HG02938 (cell line): ENCODE data around the gene PABPC1L.

ENCODE experiments used
- ATAC-seq: cut with Tn5 transposase; IDR thresholded peaks from one replicate; pipeline ENCODE4 v1.9.1; 2021; ENCODE audit warnings: mild to moderate bottlenecking, moderate library complexity; ENCODE audit not compliant: unreplicated experiment

Gene PABPC1L

DNA sequence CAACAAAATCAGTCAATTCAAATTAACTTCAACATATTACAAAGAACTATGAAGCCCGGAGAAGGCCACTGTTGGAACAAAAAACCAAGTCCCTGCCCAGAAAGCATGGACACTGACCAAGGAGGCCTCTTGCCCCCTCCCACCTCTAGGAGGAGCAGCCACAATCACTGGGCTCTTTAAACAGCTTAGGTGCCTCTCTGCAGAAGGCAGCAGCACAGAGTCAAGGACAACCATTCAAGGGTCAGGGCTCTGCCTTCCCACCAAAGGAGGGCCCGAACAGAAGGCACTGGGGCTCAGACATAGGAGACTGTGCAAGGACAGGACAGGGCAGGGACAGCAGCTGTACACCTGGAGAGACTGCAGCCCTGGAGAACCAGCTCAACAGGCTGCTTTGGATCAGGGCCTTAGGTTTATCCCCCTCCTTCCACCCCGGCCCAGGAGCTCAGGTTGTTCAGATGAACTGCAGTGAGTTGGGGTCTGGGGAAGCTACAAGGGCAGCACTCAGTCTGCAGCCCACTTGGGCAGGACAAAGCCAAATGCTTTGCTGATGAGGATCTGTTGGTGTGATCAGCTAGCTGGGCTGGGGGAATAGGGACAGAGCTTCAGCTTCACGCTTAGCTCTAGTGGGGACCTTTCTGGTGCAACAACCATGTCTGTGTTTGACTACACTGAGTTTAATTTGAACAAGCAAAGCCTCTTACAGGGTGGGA is 32.6 kb downstream of the PABPC1L start:
- no peak for ATAC-seq

DNA sequence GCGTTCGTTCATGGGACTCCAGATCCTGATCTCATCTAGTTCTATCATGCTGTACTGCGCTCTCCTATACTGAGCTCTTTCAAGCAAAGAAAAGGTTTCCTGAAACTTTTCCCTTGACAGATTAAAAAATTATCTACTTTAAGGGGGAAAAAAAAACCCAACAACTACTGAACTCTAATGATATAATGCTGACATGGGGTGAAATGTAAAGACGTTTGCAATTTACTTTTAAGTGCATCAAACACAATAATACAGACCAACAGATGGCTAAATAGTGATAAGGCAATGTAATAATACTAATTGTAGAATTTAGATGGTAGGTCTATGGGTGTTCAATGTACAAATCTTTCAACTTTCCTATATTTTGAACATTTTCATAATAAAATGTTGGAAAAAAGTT is 34.0 kb downstream of the PABPC1L start:
- ATAC-seq = no peak

DNA sequence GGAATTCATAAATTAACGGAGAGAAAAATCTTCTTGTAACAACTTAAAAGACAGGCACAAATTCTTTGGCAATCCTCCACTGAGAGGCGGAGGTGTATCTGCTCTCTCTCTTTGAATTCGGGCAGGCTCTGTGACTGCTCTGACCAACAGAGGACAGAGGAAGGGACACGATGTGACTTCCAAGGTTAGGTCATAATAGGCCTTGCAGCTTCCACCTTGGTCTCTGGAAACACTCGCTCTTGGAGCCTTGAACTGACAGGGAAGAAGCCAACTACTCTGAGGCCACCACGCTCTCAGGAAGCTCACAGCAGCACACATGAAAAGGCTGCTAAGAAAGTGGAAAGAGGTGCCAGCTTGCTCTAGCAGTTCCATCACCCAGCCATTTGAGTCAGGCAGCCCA is 35.4 kb downstream of the PABPC1L start:
- no peak for ATAC-seq

DNA sequence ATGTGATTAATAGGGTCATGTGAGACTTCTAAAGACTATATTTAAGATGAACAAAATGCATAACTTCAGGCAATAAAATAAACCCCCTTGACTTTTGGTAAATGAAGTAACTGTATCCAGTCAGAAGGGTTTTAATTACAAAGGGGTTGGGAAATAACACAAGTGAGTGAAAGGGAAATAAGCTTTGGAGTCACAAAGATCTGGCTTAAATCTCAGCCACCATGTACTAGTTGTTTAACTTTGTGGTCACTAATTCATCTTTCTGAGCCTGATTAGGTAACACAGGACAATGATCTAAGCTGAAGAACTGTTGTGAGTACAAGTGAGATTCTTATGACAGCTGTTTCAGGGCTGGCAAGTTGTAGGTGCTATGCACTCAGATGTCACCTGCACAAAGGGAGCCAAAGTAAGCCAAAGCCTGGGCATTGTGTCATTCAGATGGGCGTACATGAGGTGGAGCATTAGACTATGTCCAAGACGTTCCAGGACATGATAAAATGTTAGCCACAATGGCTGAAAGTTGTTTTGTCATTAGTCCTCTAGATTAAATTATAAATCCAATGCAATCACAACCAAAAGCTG is 36.5 kb downstream of the PABPC1L start:
- no peak for ATAC-seq

DNA sequence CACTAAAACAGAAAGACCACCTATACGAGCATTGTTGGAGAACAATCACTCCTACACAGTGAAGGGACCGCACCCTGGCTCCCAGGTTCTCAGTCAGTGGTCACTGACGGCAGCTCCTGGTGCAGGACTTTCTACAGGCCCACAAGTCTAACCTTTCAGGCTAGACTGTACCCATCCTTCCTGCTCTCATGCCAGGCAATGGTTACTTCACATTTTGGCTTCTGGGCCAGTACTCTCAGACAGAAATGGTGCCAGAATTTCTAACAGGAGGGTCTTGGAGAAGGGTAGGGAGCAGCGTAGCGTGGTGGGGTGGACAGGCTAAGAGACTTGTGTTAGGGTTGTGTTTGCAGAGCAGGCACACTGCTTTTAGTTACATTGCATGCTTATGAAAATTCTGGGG is 38.2 kb downstream of the PABPC1L start:
- no peak for ATAC-seq

DNA sequence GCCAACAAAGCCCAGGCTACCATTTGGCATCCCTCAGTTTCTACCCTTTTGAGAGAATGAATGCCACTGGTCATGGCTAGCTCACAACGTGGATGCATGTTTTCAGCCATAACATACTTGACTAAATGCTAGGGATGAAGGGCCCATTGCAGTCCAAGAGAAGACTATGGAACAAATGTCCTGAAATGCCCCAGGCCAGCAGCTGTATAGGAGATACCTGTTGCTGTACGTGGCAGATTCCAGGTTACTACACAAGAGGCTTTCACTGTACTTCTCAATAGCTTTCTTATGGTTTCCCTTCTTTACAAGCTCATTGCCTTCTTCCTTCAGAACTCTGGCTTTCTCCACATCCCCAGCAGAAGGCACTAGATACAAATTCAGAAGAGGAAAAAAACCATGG is 38.7 kb downstream of the PABPC1L start:
- ATAC-seq = no peak

DNA sequence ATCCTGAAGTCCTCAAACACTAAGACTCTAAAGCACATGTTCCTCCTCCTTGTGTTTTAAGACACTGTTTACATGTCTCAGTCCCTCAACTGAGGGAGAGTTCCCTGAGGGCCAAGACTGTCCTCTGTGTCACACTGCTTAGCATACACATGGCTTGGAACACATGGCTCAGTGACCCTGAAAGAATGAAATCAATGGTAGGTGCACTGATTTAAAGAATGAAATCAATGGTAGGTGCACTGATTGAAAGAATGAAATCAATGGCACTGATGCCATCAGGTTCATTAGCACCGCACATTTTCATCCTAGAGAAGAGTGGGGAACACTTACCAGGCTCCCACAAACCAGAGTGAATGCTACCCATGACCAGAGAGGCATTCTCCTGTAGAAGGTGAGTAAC is 40.5 kb downstream of the PABPC1L start:
- ATAC-seq = no peak

DNA sequence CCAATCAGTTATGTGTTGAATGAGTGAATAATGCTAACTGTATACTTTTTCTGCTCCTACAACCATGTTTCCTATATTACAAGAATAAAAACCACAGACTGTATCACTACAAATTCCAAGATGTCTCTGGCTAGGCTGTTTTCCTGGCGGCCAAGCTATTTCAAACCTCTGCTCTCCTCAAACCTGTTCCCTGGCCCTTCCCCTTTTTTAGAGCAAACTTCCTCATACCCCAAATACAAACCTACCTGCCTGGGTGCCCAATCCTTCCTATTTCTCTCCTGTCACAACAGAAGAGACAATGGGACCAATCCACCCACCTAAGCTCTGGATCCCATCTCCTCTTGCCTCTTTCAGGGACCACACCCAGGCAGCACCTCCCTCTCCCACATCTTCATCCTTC is 42.9 kb downstream of the PABPC1L start:
- ATAC-seq = no peak

DNA sequence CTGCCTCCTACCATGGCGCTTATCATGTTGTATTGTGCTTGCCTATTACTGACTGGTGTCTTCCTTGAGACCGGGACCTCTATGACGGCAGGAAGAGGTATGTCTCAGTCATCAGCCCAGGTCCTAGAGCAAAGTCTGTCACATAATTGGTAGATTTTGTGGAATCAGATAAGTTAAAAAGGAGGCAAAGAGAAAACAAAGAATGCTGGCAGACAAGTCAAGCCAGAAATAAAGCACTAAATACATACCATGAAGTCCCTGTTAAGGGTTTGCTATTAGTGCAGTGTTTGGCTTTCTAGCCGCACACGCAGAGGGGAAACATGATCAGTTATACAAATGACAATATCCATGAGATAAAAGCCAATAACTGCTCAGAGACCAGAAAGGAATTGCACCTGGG is 44.4 kb downstream of the PABPC1L start:
- no peak for ATAC-seq

DNA sequence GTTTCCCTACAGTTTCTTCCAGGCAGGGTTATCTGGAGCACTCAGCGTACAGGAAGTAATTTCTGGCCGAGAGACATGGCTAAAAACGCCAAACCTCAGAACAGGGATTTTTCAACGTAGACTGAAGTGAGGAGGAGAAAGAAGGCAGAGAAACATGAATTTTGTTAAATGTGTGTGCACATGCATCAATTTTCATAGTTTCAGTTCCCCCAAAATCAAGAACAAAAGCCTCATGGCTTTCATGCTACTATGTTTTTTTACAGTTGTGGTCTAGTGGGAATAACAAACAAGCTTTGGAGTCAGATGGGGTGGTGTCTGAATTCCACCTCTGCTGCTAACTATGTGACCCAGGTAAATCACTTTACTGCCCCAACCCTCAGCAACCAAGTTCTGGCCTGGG is 45.4 kb downstream of the PABPC1L start:
- ATAC-seq = no peak

DNA sequence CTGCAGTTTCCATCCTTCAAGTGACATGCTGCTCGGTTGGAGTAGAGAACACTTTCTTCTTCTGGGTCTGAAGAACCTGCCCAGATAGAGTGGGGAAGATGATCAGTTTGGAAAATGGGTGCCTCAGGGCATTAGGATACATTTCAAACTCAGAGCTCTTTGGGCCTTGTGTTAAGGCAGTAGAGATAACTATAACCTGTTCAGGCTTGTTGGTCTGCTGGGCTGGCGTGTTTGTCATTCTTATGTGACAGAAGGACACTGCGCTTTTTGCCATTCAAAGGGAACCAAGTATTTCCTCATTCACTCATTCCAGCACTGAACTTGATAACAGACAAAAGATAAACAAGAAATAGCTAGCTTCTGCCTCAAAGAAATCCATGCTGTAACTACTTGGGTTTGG is 46.5 kb downstream of the PABPC1L start:
- no peak for ATAC-seq

DNA sequence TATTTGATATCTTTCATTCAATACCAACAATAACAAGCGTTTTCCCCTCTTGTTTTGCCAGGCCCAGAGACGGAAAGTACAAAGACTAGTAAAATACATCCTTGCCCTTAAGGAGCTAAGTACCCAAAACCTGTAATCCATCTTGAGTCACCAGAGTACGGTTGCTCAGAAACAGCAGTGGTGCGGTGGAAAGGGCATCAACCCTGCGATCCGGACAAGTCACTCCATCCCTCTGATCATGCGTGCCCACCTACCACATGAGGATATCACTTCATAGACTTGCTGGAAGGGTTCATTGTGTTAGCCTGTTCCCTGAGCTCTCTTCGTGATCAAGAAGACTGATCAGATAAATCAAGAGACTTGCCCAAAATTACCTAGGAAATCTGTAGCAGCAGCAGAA is 48.4 kb downstream of the PABPC1L start:
- ATAC-seq = no peak

DNA sequence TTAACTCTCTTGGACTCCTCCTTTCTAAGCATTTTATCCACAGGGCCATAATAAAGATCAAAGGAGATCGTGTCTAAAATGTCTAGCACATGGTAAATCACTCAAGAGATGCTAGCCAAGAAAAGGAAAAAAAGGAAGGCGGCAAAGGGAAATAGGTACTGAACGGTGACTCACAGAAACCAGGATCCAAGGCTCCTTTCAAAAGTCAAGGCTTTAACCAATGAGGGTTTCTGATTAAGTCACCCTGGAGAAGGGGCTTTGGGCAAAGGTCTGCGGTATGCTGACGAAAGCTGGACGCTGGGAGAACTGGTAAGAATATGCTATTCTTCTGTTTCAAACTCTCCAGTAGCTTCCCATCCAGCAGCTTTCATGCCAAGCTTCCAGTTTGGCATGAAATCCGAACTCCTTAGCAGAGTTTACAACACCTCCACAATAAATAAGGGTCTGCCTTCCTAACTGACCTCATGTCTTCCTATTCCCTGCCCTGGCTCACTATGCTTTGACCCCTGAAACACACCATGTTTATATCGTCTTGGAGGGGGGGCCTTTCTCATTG is 49.3 kb downstream of the PABPC1L start:
- no peak for ATAC-seq

DNA sequence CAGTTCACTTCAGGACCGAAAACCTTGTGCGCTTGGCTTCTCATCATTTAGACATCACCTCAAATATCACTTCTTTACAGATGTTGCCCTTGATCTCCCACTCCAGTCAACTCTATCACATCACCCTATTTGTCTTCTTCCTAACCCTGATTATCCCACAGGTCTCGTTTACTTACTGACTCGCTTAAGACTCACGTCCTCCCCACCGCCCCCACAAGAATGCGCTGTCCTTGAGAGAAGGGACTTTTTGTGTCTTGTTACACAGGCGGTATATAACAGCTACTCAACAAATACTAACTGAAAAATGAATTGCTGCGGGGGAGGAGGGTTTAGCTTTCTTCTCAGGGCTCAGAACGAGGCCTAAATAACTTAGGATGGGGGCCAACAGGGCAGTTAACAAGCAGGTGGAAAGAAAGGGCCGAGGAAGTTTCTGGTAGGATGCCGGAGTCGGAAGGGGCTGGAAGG is 49.8 kb downstream of the PABPC1L start:
- ATAC-seq = no peak

DNA sequence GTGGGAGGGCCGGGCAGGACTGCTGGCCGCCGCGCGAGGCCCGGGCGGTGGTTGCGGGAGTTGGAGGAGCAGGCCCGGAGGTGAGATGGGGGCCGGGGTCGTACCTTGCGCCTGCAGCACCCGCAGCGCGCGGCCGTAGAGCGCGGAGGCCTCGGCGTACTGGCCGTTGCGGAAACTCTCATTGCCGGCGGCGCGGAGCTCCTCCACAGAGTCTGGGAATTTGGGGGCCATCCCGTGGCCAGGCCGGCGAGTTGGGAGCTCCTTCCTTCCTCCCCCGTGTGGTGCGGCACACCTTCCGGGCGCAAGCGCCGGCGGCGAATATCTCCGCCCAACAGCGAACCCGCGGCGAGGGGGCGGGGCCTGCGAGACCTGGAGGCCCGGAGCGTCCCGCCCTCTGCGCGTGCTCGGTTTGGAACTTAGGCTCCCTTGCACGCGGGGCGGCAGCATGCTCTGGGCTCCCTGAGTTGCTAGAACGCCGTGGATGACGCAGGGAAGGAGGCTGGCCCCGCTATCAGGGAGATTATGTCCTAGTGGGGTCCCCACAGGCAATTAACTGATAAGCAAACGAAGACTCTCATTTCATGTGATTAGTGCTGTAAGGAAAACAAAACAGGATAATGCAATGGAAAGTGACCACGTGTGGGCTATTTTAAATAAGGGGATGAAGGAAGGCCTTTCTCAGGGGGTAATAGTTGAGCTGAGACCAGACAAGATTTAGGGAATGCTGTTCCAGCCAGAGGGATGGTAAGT is 50.4 kb downstream of the PABPC1L start, which contains the start of gene TOMM34:
TSS of gene TOMM34 (minus strand) at position 295 of the 750 bp plus-strand sequence. CDS start at position 231, 64 bp downstream.
- peak; percentile 78 for ATAC-seq

DNA sequence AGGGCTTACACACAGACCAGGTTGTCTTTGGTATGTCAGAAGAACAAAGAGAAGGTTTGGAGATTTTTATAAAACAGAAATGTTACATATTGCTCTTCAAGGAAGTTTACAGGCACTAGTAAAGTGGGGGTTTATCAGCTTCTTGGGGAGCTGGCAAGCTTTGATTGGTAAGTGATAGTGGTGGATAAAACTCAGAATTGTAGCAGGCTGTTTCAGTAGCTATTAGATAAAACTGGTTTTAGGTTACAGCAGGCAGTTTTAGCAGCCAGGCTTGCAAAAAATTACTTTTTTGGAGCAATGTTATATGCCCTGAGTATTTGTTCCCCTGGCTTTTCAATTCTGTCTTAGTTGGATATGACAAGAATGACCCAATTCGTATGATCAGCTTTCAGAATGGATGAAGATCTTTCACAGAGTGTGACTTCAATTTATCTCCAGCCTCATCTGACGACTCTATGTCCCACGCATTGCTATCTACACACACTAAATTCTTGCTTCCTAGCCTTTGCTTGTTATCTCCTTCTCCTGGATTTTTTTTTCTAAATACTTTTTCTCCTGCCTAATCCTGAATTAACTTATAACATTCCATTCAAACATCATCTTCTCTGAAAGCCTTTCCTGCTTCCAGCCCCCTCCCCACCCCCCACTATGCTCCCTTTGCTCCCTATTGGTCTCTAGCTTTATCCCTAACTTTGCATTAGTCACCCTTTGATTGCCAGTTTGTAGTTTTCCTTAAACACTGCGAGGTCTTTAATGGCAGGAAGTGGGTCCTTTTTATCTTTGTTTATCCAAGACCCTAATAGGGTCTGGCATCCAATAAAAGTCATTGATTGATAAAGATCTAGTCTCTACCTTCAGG is 51.4 kb downstream of the PABPC1L start:
- ATAC-seq = no peak

DNA sequence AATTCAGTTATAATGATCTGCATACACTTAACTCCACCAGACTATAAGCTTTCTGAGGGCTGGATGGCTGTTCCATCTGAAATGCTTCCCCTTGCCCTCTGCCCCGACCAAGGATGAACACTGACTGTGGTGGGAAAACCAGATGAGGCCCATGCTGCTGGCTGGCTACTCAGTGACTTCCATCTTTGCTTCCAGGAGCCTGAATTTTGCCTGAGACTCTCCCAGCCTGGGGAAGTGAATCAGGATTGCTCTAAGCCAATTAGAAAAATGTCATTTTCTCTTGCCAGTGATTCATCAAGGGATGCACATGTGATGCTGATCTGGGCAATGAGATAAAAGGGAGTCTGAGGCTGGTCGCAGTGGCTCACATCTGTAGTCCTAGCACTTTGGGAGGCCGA is 52.0 kb downstream of the PABPC1L start:
- ATAC-seq = no peak

DNA sequence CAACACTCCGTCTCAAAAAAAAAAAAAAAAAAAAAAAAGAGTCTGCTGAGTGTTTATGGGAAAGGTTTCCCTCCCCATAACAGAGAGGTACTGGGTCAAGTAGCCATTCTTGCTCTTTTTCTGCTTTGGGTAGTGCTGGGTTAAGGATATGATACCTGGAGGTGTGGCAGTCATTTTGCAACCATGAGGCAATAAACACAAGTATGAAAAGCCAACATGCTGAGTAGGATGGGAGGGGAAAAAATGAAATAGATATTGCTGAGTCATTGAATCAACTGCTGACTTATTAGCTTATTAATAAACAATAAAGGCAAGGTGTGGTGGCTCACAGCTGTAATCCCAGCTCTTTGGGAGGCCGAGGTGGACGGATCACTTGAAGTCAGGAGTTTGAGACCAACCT is 52.6 kb downstream of the PABPC1L start:
- ATAC-seq = no peak

DNA sequence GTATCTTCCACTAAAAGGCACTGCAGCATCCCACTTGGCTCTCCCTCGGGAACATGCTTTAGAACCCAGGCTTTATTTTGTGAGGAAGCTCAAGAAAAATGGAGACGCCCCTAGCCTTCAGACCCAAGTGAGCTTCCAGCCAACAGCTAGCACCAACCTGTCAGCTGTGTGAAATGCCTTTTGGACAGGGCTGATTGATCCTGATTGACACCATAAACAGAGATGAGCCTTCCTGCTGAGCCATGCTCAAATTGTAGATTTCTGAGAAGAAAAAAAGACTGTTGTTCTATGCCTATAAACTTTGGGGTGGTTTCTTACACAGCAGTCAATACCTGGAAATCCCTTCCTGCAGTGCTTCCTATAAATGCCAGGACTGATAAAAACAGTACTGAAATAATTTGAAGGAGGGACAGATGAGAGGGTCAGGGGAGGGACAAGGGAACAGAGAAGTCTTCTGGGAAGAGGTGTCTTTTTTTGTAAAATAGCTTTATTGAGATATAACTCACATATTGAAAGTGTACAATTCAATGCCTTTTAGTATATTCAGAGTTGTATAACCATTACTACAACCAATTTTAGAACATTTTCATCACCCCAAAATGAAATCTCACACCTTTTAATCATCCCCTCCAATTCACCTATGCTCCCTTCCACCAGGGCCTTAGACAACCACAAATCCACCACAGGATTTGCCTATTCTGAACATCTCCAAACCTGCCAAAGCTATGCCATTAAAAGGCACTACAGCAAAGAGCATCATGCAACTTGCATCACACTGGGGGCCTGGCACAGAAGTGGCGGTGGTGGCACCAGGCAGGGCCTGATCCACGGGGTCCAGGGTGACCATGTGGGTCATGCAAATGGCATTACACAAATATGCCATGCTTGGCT is 53.7 kb downstream of the PABPC1L start:
- no peak for ATAC-seq

DNA sequence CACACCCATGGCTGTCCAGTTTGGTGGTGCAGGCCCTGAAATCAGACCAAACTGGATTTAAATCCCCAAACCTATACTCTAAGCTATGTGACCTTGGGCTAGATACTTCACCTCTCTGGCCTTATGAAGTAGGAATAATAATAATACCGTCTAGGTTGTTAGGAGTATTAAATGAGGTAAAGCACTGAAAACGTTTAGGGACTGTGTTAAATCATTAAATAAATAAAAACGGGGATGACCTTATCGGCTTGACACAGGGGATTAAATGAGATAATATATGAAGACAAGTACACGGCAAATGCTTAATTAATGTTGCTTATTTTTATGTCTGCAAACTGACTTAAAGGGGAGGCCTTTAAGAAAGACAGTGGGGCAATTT is 55.8 kb downstream of the PABPC1L start:
- ATAC-seq = no peak
